Keratinocyte (primary cell): Measurements from ENCODE around the gene ANKS1B. TPM values are rescaled to one million over a fixed set of nuclear protein-coding genes. Genes with fewer than 3 reads are reported as not detected.

Experiments
- DNase-seq: peaks from one replicate; pipeline ENCODE4 v3.0.0-alpha.2; 2011; ENCODE audit warnings: low read depth, missing footprints, low spot score
- FAIRE-seq: peaks from 2 replicates; lab custom pipeline; 2011; peaks lifted over from hg19 to GRCh38; lab: Jason Lieb, UNC
- H2AFZ ChIP-seq: 2 replicates; pipeline ENCODE4 v1.6.0; 2012; ENCODE audit warnings: low read length, control low read depth, inconsistent platforms; ENCODE audit not compliant: control insufficient read depth
- H3K27ac ChIP-seq: 2 replicates; pipeline ENCODE4 v1.5.1; 2011; ENCODE audit warnings: low read length; ENCODE audit not compliant: control insufficient read depth, insufficient read depth
- H3K27me3 ChIP-seq: 3 replicates; pipeline ENCODE4 v1.6.0; 2011; ENCODE audit warnings: low read length; ENCODE audit not compliant: control insufficient read depth, insufficient read depth; ENCODE audit errors: extremely low read depth
- H3K36me3 ChIP-seq, 2 experiments: 2 replicates in 1 of 2; 3 replicates in 1 of 2; pipeline ENCODE4 v1.5.1; 2011; ENCODE audit warnings: low read length in 2 of 2, mild to moderate bottlenecking in 1 of 2; ENCODE audit not compliant: control insufficient read depth in 2 of 2, insufficient read depth in 2 of 2; ENCODE audit errors: extremely low read depth in 1 of 2
- H3K4me1 ChIP-seq: 3 replicates; pipeline ENCODE4 v1.5.1; 2011; ENCODE audit warnings: low read length; ENCODE audit not compliant: control insufficient read depth, insufficient read depth; ENCODE audit errors: extremely low read depth
- H3K4me2 ChIP-seq: 3 replicates; pipeline ENCODE4 v1.6.0; 2011; ENCODE audit warnings: low read depth, low read length; ENCODE audit not compliant: control insufficient read depth, insufficient read depth; ENCODE audit errors: extremely low read depth
- H3K4me3 ChIP-seq, 3 experiments: fragments of 200-600 bp in 1 of 3; sonication (generic) in 1 of 3; 2 replicates in 2 of 3; 3 replicates in 1 of 3; pipeline ENCODE4 v1.5.1; 2011 to 2016; ENCODE audit warnings: low read length in 3 of 3, mild to moderate bottlenecking in 3 of 3, control low read depth in 2 of 3, inconsistent platforms in 1 of 3, low read depth in 1 of 3, mixed read lengths in 1 of 3, mixed run types in 1 of 3, moderate library complexity in 1 of 3; ENCODE audit not compliant: control insufficient read depth in 2 of 3, insufficient read depth in 2 of 3; ENCODE audit errors: extremely low read depth in 1 of 3
- H3K79me2 ChIP-seq: 2 replicates; pipeline ENCODE4 v1.6.0; 2012; ENCODE audit warnings: low read length; ENCODE audit not compliant: control insufficient read depth, insufficient read depth
- H3K9ac ChIP-seq: 3 replicates; pipeline ENCODE4 v1.6.0; 2011; ENCODE audit warnings: low read length; ENCODE audit not compliant: control insufficient read depth, insufficient read depth; ENCODE audit errors: extremely low read depth
- H3K9me1 ChIP-seq: 3 replicates; pipeline ENCODE4 v1.6.0; 2011; ENCODE audit warnings: low read length; ENCODE audit not compliant: control insufficient read depth, insufficient read depth; ENCODE audit errors: extremely low read depth
- H3K9me3 ChIP-seq: 2 replicates; pipeline ENCODE4 v1.5.1; 2012; ENCODE audit warnings: low read depth, low read length; ENCODE audit not compliant: control insufficient read depth
- H4K20me1 ChIP-seq: 3 replicates; pipeline ENCODE4 v1.6.0; 2011; ENCODE audit warnings: low read length; ENCODE audit not compliant: control insufficient read depth, insufficient read depth; ENCODE audit errors: extremely low read depth
- EZH2 ChIP-seq: IDR thresholded peaks from one replicate; pipeline ENCODE4 v1.6.1; 2012; ENCODE audit warnings: inconsistent platforms, mild to moderate bottlenecking, low read length, moderate library complexity
- dilution Hi-C: fragments of 300-500 bp; cut with MboI; formaldehyde crosslinking; loops from one replicate; pipeline ENCODE4 v1.7.0; 2020; ENCODE audit warnings: low sequenced_read_pairs; ENCODE audit not compliant: extremely low pct_ligation_motif_present
- polyA plus RNA-seq, 5 experiments: library from polyadenylated mRNA; depleted of rRNA in 3 of 5; stranded (reverse) in 3 of 5; stranded (forward) in 1 of 5; unstranded in 1 of 5; fragments of >200 nt; gene quantifications; 1 replicate in 1 of 5; 2 replicates in 3 of 5; 3 replicates in 1 of 5; pipeline versions ENCODE4 v1.2.1 to v1.2.3, GENCODE V29; 2011 to 2012; ENCODE audit warnings: missing spikeins in 2 of 5, low read depth in 1 of 5, low replicate concordance in 1 of 5
- TF ChIP-seq, protein P1 (sequence below), 3 experiments: IDR thresholded peaks in 1 of 3; conservative IDR thresholded peaks in 1 of 3; optimal IDR thresholded peaks in 1 of 3; 2 replicates in 2 of 3; 3 replicates in 1 of 3; pipeline versions ENCODE3 to v1.5.1; 2011; ENCODE audit warnings: low read length in 3 of 3, mild to moderate bottlenecking in 3 of 3, moderate library complexity in 2 of 3, control low read depth in 1 of 3, inconsistent platforms in 1 of 3; ENCODE audit not compliant: insufficient read depth in 2 of 3; ENCODE audit errors: extremely low read depth in 1 of 3

The ANKS1B gene
- polyA plus RNA-seq, 1 donor (not counting 4 experiments of a cell fraction or from before 2014, with no cell fraction given) = not detected

DNA sequence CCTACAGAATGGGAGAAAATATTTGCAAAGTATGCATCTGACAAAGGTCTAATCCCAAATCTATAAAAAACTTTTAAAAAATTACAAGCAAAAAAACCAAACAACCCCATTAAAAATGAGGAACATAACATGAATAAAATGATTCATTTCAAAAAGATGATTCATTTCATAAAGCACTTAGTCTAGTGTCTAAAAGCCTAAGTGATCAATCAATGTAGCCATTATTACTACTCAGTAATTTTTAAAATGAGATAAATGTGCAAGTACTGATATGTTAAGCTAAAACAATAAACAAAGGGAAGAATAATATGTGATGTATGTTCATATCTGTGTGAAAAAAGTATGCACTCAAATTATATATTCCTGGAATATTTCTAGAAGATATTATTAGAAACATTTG is 456.3 kb downstream of the ANKS1B start:
- H3K4me1 ChIP-seq = no peaks in the 10 kb centered on the region
- H3K9me3 ChIP-seq = no peaks in the 10 kb centered on the region
- H3K9me1 ChIP-seq = no peaks in the 10 kb centered on the region
- no peaks in the 10 kb centered on the region for H4K20me1 ChIP-seq
- no peak overlapping the region for H3K9ac ChIP-seq
- no peak overlapping the region for H3K4me3 ChIP-seq
- no peaks in the 10 kb centered on the region for H3K36me3 ChIP-seq
- TF ChIP-seq, protein P1, sequence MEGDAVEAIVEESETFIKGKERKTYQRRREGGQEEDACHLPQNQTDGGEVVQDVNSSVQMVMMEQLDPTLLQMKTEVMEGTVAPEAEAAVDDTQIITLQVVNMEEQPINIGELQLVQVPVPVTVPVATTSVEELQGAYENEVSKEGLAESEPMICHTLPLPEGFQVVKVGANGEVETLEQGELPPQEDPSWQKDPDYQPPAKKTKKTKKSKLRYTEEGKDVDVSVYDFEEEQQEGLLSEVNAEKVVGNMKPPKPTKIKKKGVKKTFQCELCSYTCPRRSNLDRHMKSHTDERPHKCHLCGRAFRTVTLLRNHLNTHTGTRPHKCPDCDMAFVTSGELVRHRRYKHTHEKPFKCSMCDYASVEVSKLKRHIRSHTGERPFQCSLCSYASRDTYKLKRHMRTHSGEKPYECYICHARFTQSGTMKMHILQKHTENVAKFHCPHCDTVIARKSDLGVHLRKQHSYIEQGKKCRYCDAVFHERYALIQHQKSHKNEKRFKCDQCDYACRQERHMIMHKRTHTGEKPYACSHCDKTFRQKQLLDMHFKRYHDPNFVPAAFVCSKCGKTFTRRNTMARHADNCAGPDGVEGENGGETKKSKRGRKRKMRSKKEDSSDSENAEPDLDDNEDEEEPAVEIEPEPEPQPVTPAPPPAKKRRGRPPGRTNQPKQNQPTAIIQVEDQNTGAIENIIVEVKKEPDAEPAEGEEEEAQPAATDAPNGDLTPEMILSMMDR (optimal IDR thresholded peaks at IDR 0.05 in 1 of 3, IDR thresholded peaks at IDR 0.05 in 1 of 3, conservative IDR thresholded peaks at IDR 0.05 in 1 of 3; ENCODE audit: extremely low read depth in 1 of 3, insufficient read depth in 2 of 3, low read length in 3 of 3) = no peak
- TF ChIP-seq EZH2 = no peak
- DNase-seq (no peak), FAIRE-seq (no peak)
- H3K4me2 ChIP-seq = no peak overlapping the region
- H3K27me3 ChIP-seq = no peaks in the 10 kb centered on the region
- H3K79me2 ChIP-seq = no peaks in the 10 kb centered on the region
- H2AFZ ChIP-seq = no peak overlapping the region
- no peak overlapping the region for H3K27ac ChIP-seq
- dilution Hi-C loops = no loop called here

DNA sequence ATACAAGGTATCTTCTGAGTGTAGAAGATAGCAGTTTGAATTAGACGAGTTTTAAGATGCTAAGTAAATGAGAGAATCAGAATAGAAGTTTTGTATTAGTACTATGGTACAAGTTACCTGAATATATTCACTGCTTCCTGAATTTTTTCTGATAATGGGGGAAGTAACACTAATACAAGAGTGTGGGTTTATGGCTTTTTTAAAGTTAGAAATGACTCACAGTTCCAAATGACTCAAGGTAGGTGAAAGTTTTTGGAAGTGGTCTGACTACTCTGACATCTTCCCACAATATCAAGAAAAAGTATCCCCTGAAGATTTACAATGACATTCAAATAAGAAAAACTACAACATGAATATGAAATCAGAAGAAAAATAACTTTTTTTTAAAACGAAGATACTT is 460.9 kb downstream of the ANKS1B start:
- H3K79me2 ChIP-seq = no peaks in the 10 kb centered on the region
- no peaks in the 10 kb centered on the region for H3K36me3 ChIP-seq
- TF ChIP-seq, protein P1 (optimal IDR thresholded peaks at IDR 0.05 in 1 of 3, IDR thresholded peaks at IDR 0.05 in 1 of 3, conservative IDR thresholded peaks at IDR 0.05 in 1 of 3; ENCODE audit: extremely low read depth in 1 of 3, insufficient read depth in 2 of 3, low read length in 3 of 3) = no peak
- TF ChIP-seq EZH2 = no peak
- H3K4me3 ChIP-seq = no peak overlapping the region
- no peaks in the 10 kb centered on the region for H3K27me3 ChIP-seq
- dilution Hi-C loops = no loop called here
- H3K4me2 ChIP-seq = no peak overlapping the region
- H2AFZ ChIP-seq = no peak overlapping the region
- no peak for DNase-seq
- no peaks in the 10 kb centered on the region for H4K20me1 ChIP-seq
- no peaks in the 10 kb centered on the region for H3K9me1 ChIP-seq
- H3K4me1 ChIP-seq = no peaks in the 10 kb centered on the region
- FAIRE-seq = no peak
- no peak overlapping the region for H3K9ac ChIP-seq
- no peaks in the 10 kb centered on the region for H3K9me3 ChIP-seq
- H3K27ac ChIP-seq = no peak overlapping the region
